ENCODE results near the gene GDF11. TPM values are rescaled to one million over a fixed set of nuclear protein-coding genes. Genes with fewer than 3 reads are reported as not detected.

Gene GDF11
- total RNA-seq, 3 donors from 2014 or later, result 0.64 to 1.6 (median 0.88) TPM

DNA sequence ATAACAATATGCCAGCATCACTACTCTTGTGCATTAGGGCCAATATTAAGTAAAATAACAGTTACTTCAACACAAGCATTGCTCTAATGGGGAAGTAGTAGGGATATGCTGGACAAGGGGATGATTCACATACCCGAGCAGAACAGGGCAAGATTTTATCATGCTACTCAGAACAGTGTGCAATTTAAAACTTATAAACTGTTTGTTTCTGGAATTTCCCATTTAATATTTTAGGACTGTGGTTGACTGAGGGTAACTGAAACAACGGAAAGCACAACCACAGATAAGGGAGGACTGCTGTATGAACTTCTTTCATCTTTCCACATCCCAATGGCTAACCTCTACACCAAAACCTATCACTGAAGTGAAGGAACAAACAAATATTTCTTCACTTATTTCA, 37.8 kb downstream of the GDF11 start:
- no peak for DNase-seq (ENCODE audit: low spot score in 2 of 2)
- intact Hi-C loops (cut with DNase I; ENCODE audit: low total_unique reads), result no loop called here
- H3K27me3 ChIP-seq, result no peaks in the 10 kb centered on the region
- no peaks in the 10 kb centered on the region for H3K9me3 ChIP-seq
- no peaks in the 10 kb centered on the region for H3K4me1 ChIP-seq
- TF ChIP-seq, protein P1, sequence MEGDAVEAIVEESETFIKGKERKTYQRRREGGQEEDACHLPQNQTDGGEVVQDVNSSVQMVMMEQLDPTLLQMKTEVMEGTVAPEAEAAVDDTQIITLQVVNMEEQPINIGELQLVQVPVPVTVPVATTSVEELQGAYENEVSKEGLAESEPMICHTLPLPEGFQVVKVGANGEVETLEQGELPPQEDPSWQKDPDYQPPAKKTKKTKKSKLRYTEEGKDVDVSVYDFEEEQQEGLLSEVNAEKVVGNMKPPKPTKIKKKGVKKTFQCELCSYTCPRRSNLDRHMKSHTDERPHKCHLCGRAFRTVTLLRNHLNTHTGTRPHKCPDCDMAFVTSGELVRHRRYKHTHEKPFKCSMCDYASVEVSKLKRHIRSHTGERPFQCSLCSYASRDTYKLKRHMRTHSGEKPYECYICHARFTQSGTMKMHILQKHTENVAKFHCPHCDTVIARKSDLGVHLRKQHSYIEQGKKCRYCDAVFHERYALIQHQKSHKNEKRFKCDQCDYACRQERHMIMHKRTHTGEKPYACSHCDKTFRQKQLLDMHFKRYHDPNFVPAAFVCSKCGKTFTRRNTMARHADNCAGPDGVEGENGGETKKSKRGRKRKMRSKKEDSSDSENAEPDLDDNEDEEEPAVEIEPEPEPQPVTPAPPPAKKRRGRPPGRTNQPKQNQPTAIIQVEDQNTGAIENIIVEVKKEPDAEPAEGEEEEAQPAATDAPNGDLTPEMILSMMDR (IDR thresholded peaks at IDR 0.05), result no peak
- TF ChIP-seq POLR2AphosphoS5 (IDR thresholded peaks at IDR 0.05) (no peak), POLR2A (IDR thresholded peaks at IDR 0.05) (no peak)
- H3K36me3 ChIP-seq, result peaks cover 7% of the 10 kb centered on the region
- no peak overlapping the region for H3K4me3 ChIP-seq
- no peak overlapping the region for H3K27ac ChIP-seq

DNA sequence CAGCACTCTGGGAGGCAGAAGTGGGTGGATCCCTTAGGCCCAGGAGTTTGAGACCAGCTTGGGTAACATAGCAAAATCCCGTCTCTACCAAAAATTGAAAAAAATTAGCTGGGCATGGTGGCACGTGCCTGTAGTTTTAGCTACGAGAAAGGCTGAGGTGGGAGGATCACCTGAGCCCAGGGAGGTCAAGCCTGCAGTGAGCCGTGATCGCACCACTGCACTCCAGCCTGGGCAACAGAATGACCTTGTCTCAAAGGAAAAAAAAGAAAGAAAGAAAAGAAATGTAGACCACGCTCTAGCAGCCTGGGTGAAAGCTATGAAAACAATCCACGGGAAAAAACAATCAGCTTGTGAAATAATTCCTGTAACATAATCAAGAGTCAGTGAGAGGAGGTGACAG, 45.6 kb downstream of the GDF11 start:
- no peak for DNase-seq (ENCODE audit: low spot score in 2 of 2)
- H3K27ac ChIP-seq, result no peak overlapping the region
- H3K4me1 ChIP-seq, result no peaks in the 10 kb centered on the region
- TF ChIP-seq, protein P1 (IDR thresholded peaks at IDR 0.05), result no peak
- TF ChIP-seq POLR2A (IDR thresholded peaks at IDR 0.05) (no peak), POLR2AphosphoS5 (IDR thresholded peaks at IDR 0.05) (no peak)
- H3K36me3 ChIP-seq, result peaks cover 12% of the 10 kb centered on the region
- H3K9me3 ChIP-seq, result no peaks in the 10 kb centered on the region
- no peaks in the 10 kb centered on the region for H3K27me3 ChIP-seq
- no peak overlapping the region for H3K4me3 ChIP-seq
- intact Hi-C loops (cut with DNase I; ENCODE audit: low total_unique reads), result no loop called here

DNA sequence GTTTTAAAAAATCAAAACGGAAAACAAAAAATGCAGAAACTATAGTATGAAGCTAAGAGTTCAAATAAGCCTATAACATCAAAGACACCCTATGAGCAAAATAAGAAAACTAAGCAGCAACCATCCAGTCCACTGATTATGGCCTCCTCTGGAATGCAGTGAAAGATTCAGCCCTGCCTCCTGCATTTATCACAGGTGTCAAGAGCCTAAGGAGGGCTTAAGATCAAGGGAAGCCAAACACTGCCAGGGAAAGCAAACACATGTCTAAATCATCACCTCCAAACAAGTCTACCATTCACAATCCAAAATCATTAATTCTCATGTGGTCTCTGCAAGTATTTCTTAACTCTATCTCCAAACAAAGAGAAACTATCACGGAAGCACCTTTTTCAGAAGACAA, 46.2 kb downstream of the GDF11 start:
- Histone ChIP-seq H3K27ac (no peak overlapping the region), H3K9me3 (no peaks in the 10 kb centered on the region)

DNA sequence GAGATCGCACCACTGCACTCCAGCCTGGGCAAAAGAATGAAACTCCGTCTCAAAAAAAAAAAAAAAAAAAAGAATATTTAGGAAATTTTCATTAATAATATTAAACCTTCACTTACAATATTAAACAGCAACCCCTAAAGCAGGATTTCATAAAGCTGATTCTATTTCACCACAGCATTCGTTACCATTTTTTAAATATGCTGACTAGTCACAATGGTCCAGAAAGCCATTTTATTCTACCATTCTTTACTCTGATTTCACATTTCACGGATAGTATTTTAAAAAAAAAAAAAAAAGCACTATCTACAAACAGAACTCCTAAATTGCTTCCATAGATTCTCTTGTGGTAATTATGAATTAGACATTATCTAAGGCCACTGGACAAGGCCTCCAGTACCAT, 47.0 kb downstream of the GDF11 start:
- TF ChIP-seq POLR2AphosphoS5 (IDR thresholded peaks at IDR 0.05) (no peak), POLR2A (IDR thresholded peaks at IDR 0.05) (no peak)
- TF ChIP-seq, protein P1 (IDR thresholded peaks at IDR 0.05), result no peak
- Histone ChIP-seq H3K36me3 (peaks cover 14% of the 10 kb centered on the region), H3K9me3 (no peaks in the 10 kb centered on the region), H3K27ac (no peak overlapping the region), H3K4me1 (no peaks in the 10 kb centered on the region), H3K4me3 (no peak overlapping the region), H3K27me3 (no peaks in the 10 kb centered on the region)
- intact Hi-C loops (cut with DNase I; ENCODE audit: low total_unique reads), result no loop called here
- DNase-seq (ENCODE audit: low spot score in 2 of 2), result no peak

More for the DNA sequence above, 46.2 kb downstream of the GDF11 start:
- H3K4me1 ChIP-seq, result no peaks in the 10 kb centered on the region
- no peak overlapping the region for H3K4me3 ChIP-seq
- peaks cover 14% of the 10 kb centered on the region for H3K36me3 ChIP-seq
- no peak for DNase-seq (ENCODE audit: low spot score in 2 of 2)
- no peaks in the 10 kb centered on the region for H3K27me3 ChIP-seq
- intact Hi-C loops (cut with DNase I; ENCODE audit: low total_unique reads), result no loop called here
- TF ChIP-seq POLR2AphosphoS5 (IDR thresholded peaks at IDR 0.05) (no peak), POLR2A (IDR thresholded peaks at IDR 0.05) (no peak)
- TF ChIP-seq, protein P1 (IDR thresholded peaks at IDR 0.05), result no peak

DNA sequence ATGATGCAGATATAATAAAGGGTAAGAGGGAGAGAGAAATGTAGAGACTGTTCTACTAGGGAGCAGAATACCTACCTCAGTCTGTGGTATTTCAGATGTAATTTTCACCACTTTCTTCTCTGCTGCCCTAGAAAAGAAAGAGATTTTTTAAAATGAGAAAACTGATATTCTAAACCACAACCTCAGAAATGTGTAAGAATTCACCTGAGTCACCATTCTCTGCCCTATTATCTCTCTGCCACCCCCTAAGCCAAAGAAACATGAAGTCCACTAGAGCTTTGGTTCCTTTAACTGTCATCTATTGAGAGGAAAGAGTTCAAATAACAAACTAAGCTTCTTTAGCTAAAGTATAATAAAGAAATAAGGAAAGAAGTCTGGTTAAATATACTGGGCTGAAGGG, 53.0 kb downstream of the GDF11 start:
- peaks cover 19% of the 10 kb centered on the region for H3K36me3 ChIP-seq
- intact Hi-C loops (cut with DNase I; ENCODE audit: low total_unique reads), result no loop called here
- H3K27ac ChIP-seq, result no peak overlapping the region
- no peaks in the 10 kb centered on the region for H3K4me1 ChIP-seq
- no peak overlapping the region for H3K4me3 ChIP-seq
- no peak for TF ChIP-seq POLR2A (IDR thresholded peaks at IDR 0.05)
- no peak for TF ChIP-seq POLR2AphosphoS5 (IDR thresholded peaks at IDR 0.05)
- TF ChIP-seq, protein P1 (IDR thresholded peaks at IDR 0.05), result no peak
- H3K27me3 ChIP-seq, result no peaks in the 10 kb centered on the region
- H3K9me3 ChIP-seq, result no peaks in the 10 kb centered on the region
- DNase-seq (ENCODE audit: low spot score in 2 of 2), result no peak
